ENCODE data around the gene UBE4A.
A peak's percentile ranks its signal among the peaks of the same experiment; 100 is the strongest.

UBE4A gene

DNA sequence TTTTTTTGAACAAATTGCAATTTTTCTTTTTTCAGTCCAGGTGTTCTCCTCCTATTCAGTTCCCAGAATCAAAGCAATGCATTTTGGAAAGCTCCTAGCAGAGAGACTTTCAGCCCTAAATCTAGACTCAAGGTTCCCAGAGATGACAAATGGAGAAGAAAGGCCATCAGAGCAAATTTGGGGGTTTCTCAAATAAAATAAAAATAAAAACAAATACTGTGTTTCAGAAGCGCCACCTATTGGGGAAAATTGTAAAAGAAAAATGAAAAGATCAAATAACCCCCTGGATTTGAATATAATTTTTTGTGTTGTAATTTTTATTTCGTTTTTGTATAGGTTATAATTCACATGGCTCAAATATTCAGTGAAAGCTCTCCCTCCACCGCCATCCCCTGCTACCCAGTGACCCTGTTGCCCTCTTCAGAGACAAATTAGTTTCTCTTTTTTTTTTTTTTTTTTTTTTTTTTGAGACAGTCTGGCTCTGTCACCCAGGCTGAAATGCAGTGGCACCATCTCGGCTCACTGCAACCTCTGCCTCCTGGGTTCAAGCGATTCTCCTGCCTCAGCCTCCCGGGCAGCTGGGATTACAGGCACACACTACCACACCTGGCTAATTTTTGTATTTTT, 6.2 kb upstream of the UBE4A start:
- H3K4me3 ChIP-seq, result no peak overlapping the region
- H3K36me3 ChIP-seq, result no peaks in the 10 kb centered on the region
- no peak for DNase-seq
- no peaks in the 10 kb centered on the region for H3K4me1 ChIP-seq
- H3K27me3 ChIP-seq, result peaks cover 0 to 5% of the 10 kb centered on the region in 2 donors
- intact Hi-C loops (cut with DNase I; ENCODE audit: low total_unique reads), result no loop called here
- TF ChIP-seq, protein P1, sequence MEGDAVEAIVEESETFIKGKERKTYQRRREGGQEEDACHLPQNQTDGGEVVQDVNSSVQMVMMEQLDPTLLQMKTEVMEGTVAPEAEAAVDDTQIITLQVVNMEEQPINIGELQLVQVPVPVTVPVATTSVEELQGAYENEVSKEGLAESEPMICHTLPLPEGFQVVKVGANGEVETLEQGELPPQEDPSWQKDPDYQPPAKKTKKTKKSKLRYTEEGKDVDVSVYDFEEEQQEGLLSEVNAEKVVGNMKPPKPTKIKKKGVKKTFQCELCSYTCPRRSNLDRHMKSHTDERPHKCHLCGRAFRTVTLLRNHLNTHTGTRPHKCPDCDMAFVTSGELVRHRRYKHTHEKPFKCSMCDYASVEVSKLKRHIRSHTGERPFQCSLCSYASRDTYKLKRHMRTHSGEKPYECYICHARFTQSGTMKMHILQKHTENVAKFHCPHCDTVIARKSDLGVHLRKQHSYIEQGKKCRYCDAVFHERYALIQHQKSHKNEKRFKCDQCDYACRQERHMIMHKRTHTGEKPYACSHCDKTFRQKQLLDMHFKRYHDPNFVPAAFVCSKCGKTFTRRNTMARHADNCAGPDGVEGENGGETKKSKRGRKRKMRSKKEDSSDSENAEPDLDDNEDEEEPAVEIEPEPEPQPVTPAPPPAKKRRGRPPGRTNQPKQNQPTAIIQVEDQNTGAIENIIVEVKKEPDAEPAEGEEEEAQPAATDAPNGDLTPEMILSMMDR (IDR thresholded peaks at IDR 0.05), result peak; percentile 22 to 29
- no peak overlapping the region for H3K27ac ChIP-seq
- H3K9me3 ChIP-seq, result no peaks in the 10 kb centered on the region

DNA sequence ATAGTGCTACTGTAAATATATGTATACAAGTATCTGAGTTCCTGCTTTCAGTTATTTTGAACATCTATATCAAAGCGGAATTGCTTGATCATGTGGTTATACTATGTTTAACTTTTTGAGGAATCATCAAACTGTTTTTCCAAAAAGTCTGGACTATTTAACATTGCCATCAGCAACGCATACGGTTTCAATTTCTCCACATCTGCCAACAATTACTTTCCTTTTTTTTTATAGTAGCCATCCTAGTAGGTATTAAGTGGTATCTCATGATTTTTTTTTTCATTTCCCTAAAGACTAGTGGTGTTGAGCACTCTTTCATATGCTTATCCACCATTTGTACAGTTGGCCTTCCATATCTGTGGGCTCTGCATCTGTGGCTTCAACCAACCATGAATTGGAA, 1.3 kb upstream of the UBE4A start:
- H3K4me1 ChIP-seq, result peaks cover 0 to 16% (median 2%) of the 10 kb centered on the region in 4 donors
- H3K9me3 ChIP-seq, result no peaks in the 10 kb centered on the region
- no peak overlapping the region for H3K4me3 ChIP-seq
- no peak for DNase-seq
- H3K27ac ChIP-seq, result no peak overlapping the region
- TF ChIP-seq, protein P1 (IDR thresholded peaks at IDR 0.05), result no peak
- intact Hi-C loops (cut with DNase I; ENCODE audit: low total_unique reads), result no loop called here
- H3K36me3 ChIP-seq, result no peaks in the 10 kb centered on the region
- H3K27me3 ChIP-seq, result no peaks in the 10 kb centered on the region

DNA sequence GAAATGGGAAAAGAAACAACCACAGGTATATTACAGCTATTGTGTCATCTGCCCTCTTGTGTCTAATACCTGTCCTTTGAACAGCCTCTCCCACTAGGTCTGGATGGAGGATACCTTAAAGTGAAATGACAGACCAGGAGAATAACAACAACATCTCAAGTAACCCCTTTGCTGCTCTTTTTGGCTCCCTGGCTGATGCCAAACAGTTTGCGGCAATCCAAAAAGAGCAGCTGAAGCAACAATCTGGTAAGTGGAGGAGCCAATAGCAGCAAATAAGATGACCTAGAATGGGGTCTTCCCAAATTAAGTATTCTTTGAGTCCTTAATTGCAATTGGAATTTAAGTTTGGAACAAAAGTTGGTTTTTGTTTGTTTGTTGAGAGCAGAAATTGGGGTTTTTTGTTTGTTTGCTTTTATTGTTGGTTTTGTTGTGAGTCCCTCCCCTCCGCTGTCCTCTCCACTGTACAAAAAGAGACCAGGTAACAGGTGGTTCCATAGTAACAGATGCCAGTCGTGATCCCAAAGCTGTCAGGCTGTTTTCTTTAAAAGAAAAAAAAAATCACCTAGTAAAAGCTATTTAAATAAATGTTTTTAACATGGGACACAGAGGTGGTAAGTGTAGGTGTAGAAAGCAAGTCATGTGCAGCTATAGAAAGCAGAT, 5.7 kb downstream of the UBE4A start:
- peaks cover 41 to 53% (median 48%) of the 10 kb centered on the region in 3 donors for H3K36me3 ChIP-seq
- no peak overlapping the region for H3K27ac ChIP-seq
- TF ChIP-seq, protein P1 (IDR thresholded peaks at IDR 0.05), result no peak
- no peak for DNase-seq
- H3K4me3 ChIP-seq, result no peak overlapping the region
- intact Hi-C loops (cut with DNase I; ENCODE audit: low total_unique reads), result no loop called here
- peaks cover 0 to 11% (median 1%) of the 10 kb centered on the region in 4 donors for H3K4me1 ChIP-seq
- no peaks in the 10 kb centered on the region for H3K27me3 ChIP-seq
- H3K9me3 ChIP-seq, result no peaks in the 10 kb centered on the region

DNA sequence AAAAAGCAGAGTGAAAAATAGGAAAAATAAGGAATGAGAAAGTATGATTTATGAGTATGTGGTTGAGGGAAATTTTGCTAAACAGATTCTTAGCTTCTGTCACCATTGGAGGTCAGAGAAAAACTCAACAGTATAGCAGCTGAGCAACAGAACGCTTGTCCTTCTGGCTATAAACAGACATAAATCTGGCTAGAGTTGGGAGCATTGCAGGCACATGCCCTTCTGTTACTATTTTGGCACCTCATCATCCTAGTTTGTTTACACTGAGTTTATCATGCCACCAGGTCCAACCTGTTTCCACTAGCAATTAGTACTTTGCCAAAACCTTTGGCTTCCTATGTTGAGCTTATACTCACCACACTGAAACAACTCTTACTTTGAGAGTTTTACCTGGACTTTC, 6.9 kb downstream of the UBE4A start:
- Histone ChIP-seq H3K4me1 (no peaks in the 10 kb centered on the region), H3K4me3 (no peak overlapping the region), H3K36me3 (peaks cover 53 to 65% (median 59%) of the 10 kb centered on the region in 3 donors), H3K27me3 (no peaks in the 10 kb centered on the region), H3K27ac (no peak overlapping the region), H3K9me3 (no peaks in the 10 kb centered on the region)
- intact Hi-C loops (cut with DNase I; ENCODE audit: low total_unique reads), result no loop called here
- no peak for DNase-seq
- TF ChIP-seq, protein P1 (IDR thresholded peaks at IDR 0.05), result no peak

DNA sequence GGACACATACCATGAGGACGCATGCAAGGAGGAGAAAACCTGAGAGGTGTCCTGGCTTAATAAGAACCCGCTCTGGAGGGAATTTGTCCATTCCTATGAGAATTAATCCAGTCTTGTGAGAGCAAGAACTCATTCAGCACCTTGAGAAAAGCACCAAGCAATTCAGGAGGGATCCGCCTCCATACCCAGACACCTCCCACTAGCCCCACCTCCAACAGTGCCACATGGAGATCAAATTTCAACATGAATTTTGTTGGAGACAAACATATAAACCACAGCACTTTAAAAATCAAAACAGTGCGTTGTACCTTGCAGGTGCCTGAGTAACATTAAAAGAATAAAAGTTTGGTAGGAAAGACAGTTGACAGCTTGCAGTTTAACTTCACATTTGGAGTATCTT, 11.4 kb downstream of the UBE4A start:
- DNase-seq, result no peak
- no peak overlapping the region for H3K4me3 ChIP-seq
- H3K9me3 ChIP-seq, result no peaks in the 10 kb centered on the region
- TF ChIP-seq, protein P1 (IDR thresholded peaks at IDR 0.05), result no peak
- peaks cover 86 to 100% (median 93%) of the 10 kb centered on the region in 3 donors for H3K36me3 ChIP-seq
- no peaks in the 10 kb centered on the region for H3K27me3 ChIP-seq
- no peak overlapping the region for H3K27ac ChIP-seq
- intact Hi-C loops (cut with DNase I; ENCODE audit: low total_unique reads), result no loop called here
- no peaks in the 10 kb centered on the region for H3K4me1 ChIP-seq
